Neural cell (in vitro differentiated cells): ENCODE measurements around the gene RPS2.

Source experiments
- EZH2 ChIP-seq: fragments of 200-600, 300-800 bp; shearing (Covaris generic), sonication (generic); IDR thresholded peaks from 2 replicates; pipeline ENCODE4 v1.6.1; 2014; ENCODE audit warnings: antibody characterized with exemption, low read length, borderline replicate concordance, mild to moderate bottlenecking; ENCODE audit not compliant: insufficient read depth, poor library complexity, severe bottlenecking
- POLR2AphosphoS5 ChIP-seq: IDR thresholded peaks from 2 replicates; pipeline ENCODE4 v1.6.1; 2012
- RAD21 ChIP-seq: fragments of 450-650 bp; conservative IDR thresholded peaks from 2 replicates; pipeline ENCODE4 v1.6.1; 2014; ENCODE audit warnings: antibody characterized with exemption, mild to moderate bottlenecking, moderate library complexity
- TAF1 ChIP-seq: IDR thresholded peaks from 2 replicates; pipeline ENCODE4 v1.6.1; 2012; ENCODE audit warnings: low read depth
- TF ChIP-seq, protein P1 (sequence below): fragments of 450-650 bp; IDR thresholded peaks from 2 replicates; pipeline ENCODE4 v1.5.1; 2014; ENCODE audit warnings: antibody characterized with exemption, mild to moderate bottlenecking, moderate library complexity; ENCODE audit not compliant: poor library complexity, severe bottlenecking

- TF ChIP-seq, protein P1, sequence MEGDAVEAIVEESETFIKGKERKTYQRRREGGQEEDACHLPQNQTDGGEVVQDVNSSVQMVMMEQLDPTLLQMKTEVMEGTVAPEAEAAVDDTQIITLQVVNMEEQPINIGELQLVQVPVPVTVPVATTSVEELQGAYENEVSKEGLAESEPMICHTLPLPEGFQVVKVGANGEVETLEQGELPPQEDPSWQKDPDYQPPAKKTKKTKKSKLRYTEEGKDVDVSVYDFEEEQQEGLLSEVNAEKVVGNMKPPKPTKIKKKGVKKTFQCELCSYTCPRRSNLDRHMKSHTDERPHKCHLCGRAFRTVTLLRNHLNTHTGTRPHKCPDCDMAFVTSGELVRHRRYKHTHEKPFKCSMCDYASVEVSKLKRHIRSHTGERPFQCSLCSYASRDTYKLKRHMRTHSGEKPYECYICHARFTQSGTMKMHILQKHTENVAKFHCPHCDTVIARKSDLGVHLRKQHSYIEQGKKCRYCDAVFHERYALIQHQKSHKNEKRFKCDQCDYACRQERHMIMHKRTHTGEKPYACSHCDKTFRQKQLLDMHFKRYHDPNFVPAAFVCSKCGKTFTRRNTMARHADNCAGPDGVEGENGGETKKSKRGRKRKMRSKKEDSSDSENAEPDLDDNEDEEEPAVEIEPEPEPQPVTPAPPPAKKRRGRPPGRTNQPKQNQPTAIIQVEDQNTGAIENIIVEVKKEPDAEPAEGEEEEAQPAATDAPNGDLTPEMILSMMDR = no peak
- TF ChIP-seq EZH2 = no peak
- TF ChIP-seq RAD21 = no peak
- no peak for TF ChIP-seq TAF1
- TF ChIP-seq POLR2AphosphoS5 = no peak
These were observed 14.1 kb downstream of the RPS2 start for GRCh38 chr16:1950559-1950958.
